C1 segment of cervical spinal cord (tissue), 14 donors: Measurements from ENCODE around the gene STXBP6.
A peak's percentile ranks its signal among the peaks of the same experiment; 100 is the strongest.
"Not testable (repeated sequence)": the region's sequence is repeated elsewhere in the genome, so short reads cannot be mapped to it uniquely, and the experiment has no call there.

Source experiments
- DNase-seq, 14 donors: peaks; one replicate each; lab custom pipeline; 2025; lab: John Stamatoyannopoulos, UW

The STXBP6 gene

DNA sequence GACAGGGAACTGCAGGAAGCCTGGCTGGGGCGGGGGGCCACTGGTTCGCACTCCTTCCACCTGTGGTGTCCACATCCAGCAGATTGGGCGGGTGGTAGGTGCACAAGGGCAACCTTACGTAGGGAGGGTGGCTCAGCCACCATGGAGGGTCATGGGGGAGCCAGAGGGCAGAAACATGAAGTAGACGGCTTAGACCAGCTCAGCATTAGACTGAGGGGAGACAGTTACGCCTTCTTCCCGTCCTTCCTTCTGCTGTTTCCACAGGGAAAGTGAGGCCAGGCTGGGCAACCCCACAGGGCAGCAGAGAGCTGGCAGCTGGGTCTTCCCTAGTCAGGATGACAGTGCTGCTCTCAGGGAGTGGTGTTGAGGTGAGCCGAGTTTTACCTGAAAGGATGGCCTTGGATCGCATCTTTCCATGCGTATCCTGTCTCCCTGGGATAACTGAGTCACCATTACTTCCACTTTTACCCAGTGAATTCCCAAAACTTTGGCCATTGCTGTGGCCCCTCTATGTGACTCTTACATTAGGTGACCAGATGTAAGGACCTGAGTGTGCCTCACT, 245.9 kb downstream of the STXBP6 start:
- DNase-seq = no peak

DNA sequence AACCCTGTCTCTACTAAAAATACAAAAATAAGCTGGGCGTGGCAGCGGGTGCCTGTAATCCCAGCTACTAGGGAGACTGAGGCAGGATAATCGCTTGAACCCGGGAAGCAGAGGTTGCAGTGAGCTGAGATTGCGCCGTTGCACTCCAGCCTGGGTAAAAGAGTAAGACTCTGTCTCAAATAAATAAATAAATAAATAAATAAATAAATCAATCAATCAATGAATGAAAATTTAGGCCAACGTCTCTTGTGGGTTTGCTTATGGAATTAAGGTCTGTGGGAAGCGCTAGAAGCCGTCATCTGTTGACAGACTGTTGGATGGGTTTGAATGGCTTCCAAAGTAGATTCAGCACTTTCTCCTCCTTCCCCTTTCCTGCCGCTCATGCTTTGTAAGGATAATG, 246.5 kb downstream of the STXBP6 start:
- DNase-seq = not testable (repeated sequence)

DNA sequence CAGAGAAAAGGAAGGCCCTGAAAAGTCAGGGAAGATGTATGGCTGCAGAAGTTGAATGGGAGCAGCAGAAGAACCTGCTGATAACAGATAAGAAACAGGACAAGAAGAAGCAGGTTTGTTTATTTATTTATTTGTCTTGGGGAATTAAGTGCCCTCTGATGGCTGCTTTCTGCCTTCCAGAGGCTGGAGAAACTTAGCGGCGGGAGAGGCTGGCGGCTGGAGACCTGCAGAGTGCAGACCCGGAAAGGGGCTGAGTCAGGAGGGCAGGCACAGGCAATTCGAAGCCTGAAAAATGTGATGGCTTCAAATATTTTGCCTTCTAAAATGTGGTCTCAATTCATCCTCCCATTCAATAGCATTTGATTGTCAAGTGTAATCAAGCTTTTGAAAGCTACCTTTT, 247.7 kb downstream of the STXBP6 start:
- DNase-seq = no peak

DNA sequence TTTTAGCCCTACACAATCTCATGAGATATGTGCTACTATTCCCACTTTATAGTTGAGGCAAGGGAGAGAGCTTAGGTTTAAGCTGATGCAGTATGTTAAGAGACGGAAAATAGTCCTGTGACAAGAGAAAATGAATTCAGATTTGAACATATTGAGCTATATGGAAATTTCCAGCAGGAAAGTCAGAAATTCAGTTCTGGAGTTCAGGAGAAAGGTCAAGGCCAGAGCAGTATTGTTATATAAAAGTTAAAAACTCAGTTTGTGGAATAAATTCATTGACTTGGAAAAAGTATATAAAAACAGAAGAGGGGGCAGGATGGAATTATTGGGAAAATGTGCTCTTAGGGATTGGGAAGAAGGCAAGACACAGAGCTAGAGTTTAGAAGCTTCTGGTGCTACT, 248.9 kb downstream of the STXBP6 start:
- no peak for DNase-seq

DNA sequence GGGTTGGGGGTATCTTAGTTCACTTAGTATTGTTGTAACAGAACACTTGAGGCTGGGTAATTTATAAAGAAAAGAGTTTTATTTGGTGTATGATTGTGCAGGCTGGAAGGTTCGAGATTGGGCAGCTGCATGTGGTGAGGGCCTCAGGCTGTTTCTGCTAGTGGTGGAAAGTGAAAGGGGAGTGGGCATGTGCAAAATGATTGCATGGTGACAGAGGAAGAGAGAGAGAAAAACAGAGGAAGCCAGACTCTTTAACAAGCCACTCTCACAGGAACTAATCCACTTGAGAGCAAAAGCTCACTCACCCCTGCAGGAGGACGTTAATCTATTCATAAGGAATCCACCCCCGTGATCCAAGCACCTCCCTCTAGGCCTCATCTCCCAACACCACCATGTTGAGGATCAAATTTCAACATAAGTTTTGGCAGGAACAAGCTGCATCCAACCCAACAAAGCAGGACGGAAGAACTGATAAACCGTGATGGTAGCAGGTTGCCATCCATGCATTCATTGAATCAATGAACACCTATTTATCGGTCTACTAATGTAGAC, 251.0 kb downstream of the STXBP6 start:
- DNase-seq = no peak

DNA sequence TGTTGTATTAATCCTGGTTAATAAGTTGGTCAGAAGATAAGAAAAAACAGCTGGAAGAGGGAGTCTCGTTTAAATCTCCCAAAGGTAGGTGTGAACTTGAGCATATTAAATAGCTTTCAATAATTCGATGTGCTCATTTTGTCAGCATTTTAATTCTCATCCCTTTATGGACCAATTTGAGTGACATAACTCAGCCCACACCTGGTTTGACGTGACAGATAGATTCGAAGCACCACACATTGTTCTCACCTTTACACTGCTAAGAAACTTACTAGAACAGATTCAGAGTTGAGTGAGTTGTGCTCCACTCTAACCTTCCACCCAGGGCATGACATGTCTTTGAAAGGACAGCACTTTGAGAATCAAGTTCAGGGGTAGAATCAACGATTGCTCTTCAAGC, 254.5 kb downstream of the STXBP6 start:
- DNase-seq = no peak

DNA sequence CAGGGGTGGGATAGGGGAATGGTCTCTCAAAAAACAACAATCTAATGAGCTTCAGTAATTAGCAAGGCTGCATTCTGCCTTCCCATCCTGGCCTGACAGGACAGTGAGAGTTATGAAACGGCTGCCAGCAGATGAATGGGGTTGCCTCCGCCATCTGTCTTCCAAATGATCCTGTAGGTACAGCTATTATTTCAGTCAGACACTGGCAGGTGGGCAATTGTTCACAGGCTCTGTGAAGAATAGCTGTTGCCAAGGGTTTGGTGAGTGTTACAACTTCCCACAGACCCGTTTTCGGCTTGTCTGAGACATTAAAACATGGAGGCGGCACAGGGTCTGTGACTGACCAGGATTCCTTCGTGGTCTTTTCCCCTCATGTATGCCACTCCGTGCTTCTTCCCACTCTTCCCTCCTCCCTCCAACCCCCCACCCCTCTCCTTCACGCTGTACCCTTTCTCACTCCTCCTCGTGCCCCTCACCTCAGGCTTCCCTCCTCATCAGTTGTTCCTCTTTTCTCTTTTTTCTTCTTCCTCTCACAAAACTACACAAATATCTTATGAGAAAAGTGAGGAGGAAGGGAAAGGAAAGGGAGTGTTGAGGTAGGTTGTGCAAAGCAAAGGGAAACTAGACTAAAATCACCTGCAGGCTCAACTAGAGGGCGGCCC, 255.2 kb downstream of the STXBP6 start:
- DNase-seq = peak in 1 of 14 donors; percentile 1

DNA sequence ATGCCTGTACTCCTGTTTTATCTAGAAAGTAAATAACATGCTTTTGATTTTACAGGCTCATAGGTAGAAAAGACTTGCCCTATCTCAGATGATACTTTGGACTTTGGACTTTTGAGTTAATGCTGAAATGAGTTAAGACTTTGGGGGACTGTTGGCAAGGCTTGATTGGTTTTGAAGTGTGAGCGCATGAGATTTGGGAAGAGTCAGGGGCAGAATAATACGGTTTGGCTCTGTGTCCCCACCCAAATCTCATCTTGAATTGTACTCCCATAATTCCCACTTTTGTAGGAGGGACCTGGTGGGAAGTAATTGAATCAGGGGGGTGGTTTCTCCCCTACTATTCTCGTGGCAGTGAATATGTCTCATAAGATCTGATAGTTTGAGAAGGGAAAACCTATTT, 259.8 kb downstream of the STXBP6 start:
- DNase-seq = no peak

DNA sequence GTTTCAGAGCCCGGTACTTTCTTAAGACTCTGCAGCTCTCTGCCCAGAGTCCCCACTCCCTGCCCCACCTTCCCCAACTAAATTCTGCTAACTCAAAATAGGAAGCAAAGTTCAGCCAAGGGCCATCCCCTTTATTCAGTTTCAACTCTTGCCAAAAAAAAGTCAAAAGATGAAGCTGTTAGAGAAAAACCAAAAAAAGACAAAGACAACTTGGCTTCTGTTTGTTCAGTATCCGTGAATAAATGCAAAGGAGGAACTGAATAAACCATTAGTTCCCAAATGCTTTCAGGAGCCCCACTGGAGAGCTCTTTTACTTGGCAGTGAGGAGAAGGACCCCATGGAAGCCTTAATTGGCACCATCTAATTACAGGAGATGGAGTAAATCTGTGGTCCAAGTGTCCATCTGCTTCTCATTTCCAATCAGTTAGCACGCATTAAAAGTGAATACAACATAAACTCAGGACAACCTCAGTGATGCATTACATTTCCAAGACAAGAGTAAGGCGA, 260.5 kb downstream of the STXBP6 start:
- DNase-seq = peak in 4 of 14 donors; percentile 8 to 32 (median 14)

DNA sequence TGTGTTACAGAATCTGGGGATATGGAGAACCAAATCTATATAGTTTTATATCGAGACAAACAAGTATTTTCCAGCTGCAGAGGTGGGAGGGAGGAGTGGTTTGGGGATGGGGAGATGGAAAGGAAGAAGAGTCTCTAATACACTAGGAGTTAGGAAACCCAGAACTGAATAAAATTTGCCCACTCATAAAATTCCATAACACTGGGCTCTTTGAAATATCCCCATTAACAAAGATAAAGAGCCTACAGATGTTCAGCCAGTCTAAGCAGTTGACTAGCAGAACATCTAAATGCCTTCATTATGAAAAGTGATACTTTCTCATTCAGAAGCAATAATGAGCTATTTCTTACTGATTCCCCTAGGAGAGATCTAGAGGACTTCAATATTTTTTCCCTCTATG, 264.2 kb downstream of the STXBP6 start:
- DNase-seq = no peak

DNA sequence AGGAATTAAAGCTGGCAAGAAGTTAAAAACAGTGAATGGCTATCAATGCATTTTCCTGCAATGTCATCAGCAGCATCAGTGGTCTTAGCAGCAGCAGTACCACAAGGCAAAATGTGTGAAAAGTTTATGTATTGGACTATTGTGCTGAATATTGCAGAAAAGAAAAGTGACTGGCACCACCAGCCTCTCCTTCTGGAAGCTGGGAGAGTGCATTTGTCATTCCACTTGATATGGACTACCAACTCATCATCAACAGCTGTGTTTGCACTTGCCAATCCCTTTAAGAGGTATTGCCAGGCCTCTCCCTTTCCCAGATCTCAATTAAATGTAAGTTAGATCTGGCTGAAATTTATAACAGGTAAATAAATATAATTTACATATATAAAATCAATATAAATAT, 265.0 kb downstream of the STXBP6 start:
- no peak for DNase-seq

DNA sequence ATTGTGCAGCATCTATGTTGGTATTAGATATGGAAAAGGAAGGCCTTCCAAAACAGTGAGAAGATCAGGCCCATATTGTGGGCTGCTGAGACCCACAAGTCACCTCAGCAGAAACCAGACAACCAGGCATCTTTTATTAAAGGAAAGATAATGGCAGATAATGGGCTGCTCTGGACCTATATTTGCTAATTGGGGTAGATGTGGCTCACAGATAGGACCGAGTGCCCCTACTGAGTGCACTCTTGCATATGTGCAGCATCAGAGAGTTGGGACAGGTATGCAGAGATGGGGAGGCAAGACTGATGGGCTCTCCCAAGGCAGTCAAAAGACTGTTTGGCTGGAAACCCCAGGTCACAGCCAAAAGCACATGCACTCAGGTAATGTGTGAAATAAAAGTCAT, 266.2 kb downstream of the STXBP6 start:
- no peak for DNase-seq

DNA sequence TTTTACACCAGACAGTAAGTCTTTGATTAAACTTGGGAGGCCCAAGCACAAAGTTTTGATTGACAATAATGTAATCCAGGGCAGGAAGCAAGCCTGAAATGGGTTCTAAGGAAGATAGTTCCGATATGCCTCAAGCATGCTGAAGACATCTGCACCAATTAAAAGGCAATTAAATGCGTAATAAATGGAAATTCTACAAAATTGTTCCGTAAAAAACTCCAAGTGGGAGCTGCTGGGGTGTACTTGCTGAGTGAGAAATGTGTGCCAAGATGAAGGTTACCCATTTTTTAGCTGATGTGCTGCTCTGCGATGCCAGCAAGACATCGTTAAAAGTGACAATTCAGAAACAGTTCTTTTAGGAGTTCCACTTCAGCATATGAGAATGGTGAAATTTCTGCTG, 269.7 kb downstream of the STXBP6 start:
- DNase-seq = no peak

DNA sequence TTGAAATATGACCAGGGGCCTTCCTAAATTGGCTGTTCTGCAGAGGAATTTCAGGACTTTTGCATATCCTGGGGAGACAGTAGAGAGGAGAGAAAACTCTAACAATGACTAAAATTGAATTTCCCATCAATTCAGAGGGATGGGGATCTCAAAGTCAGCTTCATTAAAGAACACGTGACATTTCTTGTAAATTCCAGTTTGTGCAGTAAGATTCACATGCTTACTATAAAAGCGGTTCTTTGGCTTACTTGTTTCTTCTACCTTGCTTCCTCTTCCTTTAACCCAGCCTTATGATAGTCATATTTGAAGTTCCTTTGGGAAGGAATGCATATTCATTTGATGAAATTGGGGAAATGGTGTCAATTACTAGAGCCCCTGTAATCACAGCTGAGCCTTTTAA, 272.3 kb downstream of the STXBP6 start:
- DNase-seq = no peak

DNA sequence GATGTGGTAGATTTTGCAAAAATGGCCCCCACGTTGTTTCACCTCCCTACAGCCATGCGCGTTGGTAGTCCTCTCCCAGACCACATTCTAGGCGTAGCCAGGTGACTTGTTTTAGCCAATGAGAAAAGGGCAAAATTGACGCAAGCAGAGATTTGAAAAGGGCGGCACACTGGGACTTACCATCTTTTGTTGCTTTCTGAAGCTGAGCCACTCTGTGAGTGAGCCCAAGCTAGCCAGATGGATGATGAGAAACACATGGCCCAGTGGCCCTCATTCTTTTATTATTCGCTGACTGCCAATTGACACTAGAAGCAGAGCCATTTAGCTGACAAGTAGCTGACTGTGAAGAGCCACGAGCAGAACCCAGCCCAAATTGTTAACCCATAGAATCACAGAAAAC, 274.0 kb downstream of the STXBP6 start:
- no peak for DNase-seq

DNA sequence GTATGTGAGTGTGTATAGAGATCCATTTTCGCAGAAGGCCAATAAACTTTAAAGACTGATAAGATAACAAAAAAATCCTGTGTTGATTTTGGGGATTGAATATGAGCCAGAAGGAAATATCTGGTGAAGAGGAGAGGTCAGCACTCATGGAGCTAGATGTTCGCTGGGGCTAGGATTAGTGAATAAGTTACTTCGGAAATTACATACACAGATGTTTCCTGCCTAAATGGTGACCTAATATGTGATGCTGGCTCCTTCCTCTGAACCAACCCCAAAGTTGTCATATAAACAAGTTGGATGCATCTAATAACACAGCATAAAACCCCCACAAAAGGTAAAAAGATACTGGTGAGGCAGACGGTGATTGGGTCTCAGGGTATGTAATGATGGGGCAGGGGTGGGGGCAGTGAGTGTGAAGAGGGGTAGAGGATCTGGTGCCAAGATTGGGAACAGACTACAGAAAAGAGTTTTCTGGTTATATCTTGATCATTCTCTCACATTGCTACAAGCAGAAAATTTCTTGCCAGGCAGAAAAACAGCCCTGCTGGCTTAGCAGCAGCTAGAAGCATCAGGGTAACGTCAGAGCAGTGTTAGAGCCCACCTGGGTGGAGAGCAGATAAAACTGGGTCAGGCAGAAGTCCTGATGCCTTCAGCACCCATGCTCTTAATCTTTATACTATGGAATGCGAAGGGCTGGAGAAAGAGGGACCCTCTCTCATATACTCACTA, 275.6 kb downstream of the STXBP6 start:
- DNase-seq = no peak

DNA sequence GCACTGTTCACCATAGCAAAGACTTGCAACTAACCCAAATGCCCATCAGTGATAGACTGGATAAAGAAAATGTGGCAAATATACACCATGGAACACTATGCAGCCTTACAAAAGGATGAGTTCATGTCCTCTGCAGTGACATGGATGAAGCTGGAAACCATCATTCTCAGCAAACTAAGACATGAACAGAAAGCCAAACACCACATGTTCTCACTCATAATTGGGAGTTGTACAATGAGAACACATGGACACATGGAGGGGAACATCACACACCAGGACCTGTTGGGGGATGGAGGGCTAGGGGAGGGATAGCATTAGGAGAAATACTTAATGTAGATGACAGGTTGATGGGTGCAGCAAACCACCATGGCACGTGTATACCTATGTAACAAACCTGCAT, 276.4 kb downstream of the STXBP6 start:
- DNase-seq = not testable (repeated sequence)

DNA sequence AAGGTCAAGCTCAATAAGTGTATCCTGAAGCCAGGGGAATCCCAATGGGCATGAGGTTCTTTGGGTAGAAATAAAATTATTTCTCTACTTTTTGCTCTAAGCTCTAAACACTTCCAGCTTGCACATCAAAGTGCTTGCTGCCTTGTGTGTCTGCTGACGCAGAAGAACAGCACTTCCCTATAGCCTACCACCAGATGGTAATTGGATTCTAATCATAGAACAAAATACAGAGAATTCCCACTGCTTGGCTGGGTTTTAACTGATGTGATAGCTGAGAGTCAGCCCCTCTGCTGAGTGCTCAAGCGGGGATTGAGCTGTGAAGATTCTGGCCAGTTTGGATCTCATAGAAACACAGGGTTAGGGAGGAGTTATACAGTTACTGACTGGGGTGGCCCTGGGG, 283.5 kb downstream of the STXBP6 start:
- DNase-seq = no peak

DNA sequence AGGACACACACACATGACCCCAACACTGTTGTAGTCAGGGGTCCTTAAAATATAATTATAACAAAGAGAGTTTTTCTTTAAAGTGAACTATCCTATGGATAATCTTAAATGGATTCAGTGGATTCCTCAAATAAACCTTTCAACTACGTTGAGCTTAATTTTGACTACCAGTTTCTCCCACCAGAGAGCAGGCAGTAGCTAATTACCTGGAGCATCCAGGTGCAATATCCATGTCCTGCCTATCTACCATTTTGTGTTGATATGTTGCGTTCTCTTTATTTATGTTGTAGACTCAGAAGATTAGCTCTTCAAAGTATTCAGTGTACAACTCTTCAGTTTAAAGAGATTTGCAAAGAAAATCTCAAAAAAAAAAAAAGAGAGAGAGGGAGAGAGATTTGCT, 288.8 kb downstream of the STXBP6 start:
- no peak for DNase-seq
